SIG-M5 treated with dmso at 0.1 percent for 504 hours (cell line): ENCODE measurements around the gene FBXW4.
A peak's percentile ranks its signal among the peaks of the same experiment; 100 is the strongest.

ENCODE experiments used
- DNase-seq: peaks from one replicate; lab custom pipeline; 2025; ENCODE audit not compliant: unreplicated experiment; lab: John Stamatoyannopoulos, UW

The FBXW4 gene

DNA sequence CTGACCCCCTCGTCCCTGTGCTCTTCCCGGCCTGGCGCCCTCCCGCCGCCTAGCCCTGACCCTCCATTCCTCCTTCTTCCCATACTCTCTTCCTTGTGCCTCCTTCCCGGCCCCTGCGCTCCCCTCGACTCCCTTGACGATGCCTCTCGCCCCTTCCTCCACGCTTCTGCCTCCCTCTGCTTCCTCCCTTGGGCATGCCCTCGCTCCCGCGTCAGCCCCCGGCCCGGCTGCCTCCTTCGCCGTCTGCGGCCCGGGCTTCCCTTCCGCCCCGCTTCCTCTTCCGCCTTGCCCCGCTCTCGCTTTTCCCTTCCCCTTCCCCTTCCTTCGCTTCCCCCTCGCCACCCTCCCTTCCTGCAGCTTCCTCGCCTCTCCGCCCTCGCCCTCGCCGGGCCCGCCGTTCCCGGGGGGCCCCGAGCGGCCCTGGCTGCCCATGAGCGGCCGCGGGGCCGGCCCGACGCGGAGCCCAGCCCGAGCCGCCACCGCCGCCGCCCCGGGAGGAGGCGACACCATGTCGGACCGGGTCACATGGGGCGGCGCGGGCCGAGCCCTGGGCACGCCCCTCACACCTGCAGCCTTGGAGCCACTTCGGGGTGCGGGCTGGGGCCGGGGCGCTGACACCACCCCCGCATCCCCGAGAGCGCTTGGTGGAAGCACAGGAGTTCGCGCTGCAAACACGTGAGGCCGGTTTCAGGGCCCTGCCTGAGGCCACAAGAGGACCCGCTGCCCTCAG, at the start of gene FBXW4:
Gene FBXW4 (minus strand): TSS at position 497 of the 730 bp plus-strand sequence. CDS start 65 bp downstream, at position 432.
- DNase-seq: peak; percentile 40

DNA sequence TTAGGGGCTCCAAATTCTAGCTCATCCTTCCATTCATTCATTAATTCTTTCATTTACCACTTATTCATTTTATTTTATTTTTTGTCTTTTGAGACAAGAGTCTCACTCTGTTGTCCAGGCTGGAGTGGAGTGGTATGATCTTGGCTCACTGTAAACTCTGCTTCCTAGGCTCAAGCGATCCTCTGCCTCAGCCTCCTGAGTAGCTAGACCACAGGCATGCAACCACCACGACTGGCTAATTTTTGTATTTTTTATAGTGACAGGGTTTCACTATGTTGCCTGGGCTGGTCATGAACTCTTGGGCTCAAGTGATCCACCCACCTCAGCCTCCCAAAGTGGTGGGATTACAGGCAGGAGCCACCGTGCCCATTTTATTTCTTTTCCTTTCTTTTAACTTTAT, 49.3 kb upstream of the FBXW4 start:
- DNase-seq: no peak

- DNase-seq: no peak
Observed at GRCh38 chr10:101741938-101742337, 47.0 kb upstream of the FBXW4 start.

- no peak for DNase-seq
Observed at GRCh38 chr10:101736666-101737065, 41.7 kb upstream of the FBXW4 start.

DNA sequence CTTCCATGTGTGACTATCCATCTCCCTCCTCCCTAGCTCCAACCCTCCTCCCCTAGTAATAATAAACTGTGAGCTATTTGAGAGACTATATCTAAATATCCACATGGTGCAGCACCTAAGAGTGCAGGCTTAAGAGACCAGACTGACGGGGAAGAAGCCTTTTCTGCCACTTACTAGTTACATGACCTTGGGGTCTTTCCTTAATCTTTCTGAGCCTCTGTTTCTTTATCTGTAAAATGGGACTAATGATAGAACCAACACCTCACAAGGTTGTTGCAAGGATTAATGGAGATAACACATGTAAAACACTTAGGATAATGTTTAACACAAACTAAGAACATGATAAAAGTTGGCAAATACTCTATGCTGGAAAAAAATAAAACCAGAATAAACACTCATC, 37.1 kb upstream of the FBXW4 start:
- no peak for DNase-seq

DNA sequence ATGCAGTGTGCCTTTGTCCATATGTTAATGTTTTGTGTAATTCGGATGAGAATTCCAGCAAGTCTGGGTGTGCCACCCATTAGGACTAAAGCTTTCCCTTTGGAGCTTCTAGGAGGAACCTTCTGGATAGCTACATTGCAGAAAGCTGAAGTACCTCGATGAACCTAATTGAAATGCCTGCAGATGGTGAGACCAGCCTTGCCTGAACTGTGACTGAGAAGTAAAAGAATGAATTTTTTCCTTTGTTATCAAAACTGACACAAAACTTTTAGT, 31.1 kb upstream of the FBXW4 start:
- no peak for DNase-seq

- no peak for DNase-seq
Observed at GRCh38 chr10:101725296-101726114, 30.5 kb upstream of the FBXW4 start.

- no peak for DNase-seq
Observed at GRCh38 chr10:101724446-101724845, 29.5 kb upstream of the FBXW4 start.

DNA sequence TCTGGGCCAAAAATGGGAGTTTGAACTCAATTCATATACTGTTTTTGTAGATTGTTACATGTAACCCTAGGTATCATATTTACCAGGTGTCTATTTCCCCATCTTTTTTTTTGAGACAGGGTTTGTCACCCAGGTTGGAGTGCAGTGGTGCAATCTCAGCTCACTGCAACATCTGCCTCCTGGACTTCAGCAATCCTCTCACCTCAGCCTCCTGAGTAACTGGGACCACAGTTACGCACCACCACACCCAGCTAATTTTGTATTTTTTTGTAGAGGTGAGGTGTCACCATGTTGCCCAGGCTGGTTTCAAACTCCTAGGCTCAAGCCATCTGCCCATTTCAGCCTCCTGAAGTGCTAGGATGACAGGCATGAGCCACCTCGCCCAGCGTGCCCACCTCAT, 28.2 kb upstream of the FBXW4 start:
- no peak for DNase-seq

DNA sequence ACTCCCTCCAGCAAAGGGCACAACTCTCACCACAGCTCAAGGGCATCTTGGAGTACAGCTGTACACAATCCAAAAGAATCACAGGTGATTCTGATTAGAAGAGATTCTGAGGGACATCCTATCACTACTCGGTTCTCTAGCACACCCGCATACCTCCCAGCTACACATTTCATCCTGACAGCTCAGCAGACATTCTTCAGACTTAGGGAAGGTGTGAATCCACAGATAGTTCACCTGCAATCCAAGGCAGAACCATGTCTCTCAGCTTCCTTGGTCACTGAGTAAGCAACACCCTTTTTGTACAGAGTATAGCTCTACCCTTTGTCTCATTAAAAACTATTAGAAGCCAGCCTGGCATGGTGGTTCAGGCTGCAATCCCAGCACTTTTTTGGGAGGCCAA, 26.8 kb upstream of the FBXW4 start:
- DNase-seq: no peak

DNA sequence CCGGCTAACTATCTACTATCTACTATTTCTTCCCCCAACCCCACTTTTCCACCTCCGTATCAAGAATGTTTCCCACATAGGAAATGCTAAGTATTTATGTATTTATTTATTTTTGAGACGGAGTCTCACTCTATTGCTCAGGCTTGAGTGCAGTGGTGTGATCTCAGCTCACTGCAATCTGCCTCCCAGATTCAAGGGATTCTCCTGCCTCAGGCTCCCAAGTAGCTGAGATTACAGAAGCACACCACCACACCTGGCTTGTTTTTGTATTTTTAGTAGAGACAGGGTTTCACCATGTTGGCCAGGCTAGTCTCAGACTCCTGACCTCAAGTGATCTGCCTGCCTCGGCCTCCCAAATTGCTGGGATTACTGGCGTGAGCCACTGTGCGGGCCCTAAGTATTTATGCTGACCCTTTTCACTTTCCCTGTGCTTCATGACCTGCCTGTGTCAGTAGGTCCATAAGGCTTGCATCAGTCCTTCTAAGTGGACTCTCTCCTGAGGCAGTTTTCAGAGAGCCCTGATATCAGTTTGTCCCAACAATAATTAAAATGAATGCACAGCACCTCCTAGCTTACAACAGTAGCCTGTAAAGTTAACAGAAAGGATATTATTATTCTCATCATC, 25.7 kb upstream of the FBXW4 start:
- DNase-seq: no peak

- no peak for DNase-seq
Observed at GRCh38 chr10:101718690-101719275, 23.8 kb upstream of the FBXW4 start.

DNA sequence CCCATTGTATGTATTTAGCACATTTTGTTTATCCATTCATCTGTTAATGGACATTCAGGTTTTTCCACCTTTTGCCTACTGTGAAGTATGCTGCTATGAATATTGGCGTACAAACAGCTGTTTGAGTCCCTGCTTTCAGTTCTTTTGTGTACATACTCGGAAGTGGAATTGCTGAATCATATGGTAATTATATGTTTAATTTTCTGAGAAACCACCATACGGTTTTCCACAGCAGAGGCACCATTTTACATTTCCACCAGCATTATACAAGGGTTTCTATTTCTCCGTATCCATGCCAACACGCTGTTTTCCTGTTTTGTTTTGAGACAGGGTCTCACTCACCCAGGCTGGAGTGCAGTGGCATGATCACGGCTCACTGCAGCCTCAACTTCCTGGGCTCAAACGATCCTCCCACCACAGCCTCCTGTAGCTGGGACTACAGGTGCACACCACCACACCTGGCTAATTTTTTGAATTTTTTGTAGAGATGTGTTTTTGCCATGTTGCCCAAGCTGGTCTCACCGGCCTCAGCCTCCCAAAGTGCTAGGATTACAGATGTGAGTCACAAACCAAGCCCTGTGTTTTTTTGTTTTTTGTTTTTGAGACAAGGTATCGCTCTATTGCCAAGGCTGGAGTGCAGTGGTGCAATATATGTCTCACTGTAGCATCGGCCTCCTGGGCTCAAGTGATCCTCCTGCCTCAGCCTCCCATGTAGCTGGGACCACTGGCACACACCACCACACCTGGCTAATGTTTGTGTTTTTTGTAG, 22.1 kb upstream of the FBXW4 start:
- DNase-seq: no peak

GRCh38 chr10:101712997-101713396, 18.0 kb upstream of the FBXW4 start:
- DNase-seq: no peak

- DNase-seq: no peak
Observed at GRCh38 chr10:101710793-101711192, 15.8 kb upstream of the FBXW4 start.

GRCh38 chr10:101710059-101710695, 15.2 kb upstream of the FBXW4 start:
- DNase-seq: no peak

- DNase-seq: no peak
Observed at GRCh38 chr10:101709359-101710058, 14.5 kb upstream of the FBXW4 start.

DNA sequence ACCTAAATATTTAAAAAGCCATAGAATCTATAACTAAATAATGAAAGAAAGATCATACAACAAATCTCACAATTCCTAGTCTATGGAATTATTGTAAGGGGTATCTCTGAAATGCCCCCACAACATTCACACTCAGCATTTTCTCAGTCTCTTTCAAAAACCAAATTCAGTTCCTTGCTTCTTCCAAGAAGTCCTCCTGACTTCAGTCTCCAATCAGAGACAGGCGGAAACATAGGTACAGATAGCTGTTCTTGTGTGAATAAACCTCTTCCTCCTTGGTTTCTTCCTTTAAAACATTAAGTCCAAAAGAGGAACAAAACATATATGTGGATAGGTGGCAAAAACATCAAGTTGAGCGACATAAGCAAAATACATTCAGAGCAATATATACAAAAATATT, 13.9 kb upstream of the FBXW4 start:
- DNase-seq: no peak

GRCh38 chr10:101708073-101708472, 13.1 kb upstream of the FBXW4 start:
- no peak for DNase-seq

DNA sequence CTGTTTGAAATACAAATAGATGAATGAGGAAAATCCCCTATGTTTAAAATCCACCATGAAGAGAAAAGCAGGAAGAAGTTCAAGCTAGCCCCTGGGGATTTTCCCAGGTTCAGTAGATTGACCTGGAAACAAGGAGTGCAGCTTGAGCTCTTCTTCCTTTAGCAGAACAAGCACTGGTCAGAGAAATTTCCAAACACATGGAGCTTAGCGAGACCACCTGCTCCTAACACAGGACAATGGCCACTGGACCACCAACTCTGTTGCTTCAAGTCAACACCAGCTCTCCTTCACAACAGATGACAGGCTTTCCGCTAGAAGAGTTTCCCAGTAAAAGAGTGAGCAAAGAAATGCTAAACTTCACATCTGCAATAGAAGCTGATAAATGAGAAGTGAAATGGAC, 9.4 kb upstream of the FBXW4 start:
- DNase-seq: no peak
